Stimulated activated CD4-positive, alpha-beta T cell treated with anti-CD3 and anti-CD28 coated beads, Interleukin-12 subunit alpha, Interleukin-12 subunit beta, amount 100 ng/mL, for 4 hours (primary cell): ENCODE results near the gene DBN1.
A peak's percentile ranks its signal among the peaks of the same experiment; 100 is the strongest.

Experiments used
- DNase-seq: peaks from one replicate; pipeline ENCODE4 v3.0.0-alpha.2; 2020

Gene DBN1

GRCh38 chr5:177440990-177441780, 32.2 kb downstream of the DBN1 start:
- DNase-seq, result no peak

GRCh38 chr5:177440211-177440989, 33.0 kb downstream of the DBN1 start:
- DNase-seq, result no peak

DNA sequence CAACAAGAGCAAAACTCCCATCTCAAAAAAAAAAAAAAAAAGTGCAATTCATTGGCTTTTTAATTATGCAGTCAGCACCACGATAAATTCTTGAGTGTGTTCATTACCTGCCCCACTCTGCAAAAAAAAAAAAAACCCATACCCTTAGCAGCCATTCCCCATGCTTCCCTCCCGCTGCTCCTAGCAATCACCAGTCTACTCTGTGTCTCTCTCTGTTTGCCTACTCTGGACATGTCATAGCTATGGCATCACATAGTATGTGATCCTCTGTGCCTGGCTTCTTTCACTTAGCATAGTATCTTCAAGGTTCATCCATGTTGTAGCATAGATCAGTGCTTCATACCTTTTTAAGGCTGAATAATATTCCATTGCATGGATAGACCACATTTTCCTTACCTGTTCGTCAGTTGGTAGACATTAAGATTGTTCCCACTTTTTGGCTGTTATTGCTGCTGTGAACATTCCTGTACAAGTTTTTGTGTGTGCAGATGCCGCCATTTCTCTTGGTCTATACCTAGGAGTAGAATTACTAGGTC, 33.8 kb downstream of the DBN1 start:
- DNase-seq, result no peak

- DNase-seq, result no peak
Measured at GRCh38 chr5:177438468-177438867, 35.0 kb downstream of the DBN1 start.

DNA sequence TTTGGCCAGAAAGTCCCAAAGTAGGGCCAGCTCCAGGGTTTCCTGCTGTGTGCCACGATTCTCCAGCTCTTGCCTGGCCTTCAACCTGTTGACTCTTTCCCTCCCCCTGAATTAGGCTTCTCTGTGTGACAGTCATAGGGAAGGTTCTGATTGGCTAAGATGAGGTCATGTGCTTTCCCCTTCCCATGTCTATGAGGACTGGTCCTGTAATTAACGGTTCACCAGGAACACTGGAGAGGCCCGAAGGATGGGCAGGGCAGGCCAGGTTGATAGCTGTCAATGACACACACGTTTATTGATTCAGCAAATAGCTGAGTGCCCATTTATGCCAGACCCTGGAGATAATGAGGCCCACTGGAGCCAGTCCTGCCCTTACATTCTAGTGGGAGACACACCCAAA, 35.8 kb downstream of the DBN1 start:
- DNase-seq, result no peak

- DNase-seq, result no peak
Measured at GRCh38 chr5:177435847-177436536, 37.4 kb downstream of the DBN1 start.

GRCh38 chr5:177434942-177435738, 38.3 kb downstream of the DBN1 start:
- DNase-seq, result no peak

DNA sequence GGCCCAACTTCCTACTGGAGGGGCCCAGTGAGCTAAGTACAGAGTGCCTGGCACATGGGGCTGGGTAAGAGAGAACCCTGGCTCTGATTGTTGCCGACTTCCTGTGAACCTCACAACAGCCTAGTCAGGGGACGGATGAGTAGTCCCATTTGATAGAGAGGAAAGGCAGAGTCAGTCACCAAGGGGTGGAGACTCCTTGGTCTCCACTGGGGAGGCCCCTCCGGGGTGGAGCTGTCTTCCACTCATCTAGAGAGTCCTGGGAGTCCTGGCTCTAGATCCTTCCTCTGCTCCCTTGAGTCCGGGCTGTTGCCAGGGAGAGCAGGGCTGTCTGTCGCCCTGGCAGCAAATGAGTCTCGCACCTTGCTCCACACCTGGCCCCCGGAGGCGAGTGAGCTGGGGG, 39.0 kb downstream of the DBN1 start:
- DNase-seq, result no peak

DNA sequence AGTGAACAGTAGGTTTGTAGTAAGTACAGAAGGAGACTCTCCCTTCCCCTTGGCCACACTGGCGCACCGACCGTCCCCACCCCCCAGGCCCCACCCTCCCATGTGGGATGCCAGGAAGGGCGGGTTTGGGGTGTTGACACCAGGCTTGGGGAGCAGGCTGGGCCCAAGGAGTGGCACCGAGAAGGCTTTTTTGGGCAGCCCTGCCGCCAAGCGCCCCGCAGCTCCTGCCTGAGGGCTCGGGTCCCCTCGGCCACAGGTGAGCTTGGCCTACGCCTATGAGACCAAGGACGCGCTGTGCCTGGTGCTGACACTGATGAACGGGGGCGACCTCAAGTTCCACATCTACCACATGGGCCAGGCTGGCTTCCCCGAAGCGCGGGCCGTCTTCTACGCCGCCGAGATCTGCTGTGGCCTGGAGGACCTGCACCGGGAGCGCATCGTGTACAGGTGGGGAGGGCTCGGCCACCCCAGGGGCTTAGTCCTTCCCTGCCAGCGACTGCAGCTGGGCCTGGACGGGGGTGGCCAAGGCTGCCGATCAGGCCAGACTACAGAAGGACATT, 39.7 kb downstream of the DBN1 start:
- no peak for DNase-seq

DNA sequence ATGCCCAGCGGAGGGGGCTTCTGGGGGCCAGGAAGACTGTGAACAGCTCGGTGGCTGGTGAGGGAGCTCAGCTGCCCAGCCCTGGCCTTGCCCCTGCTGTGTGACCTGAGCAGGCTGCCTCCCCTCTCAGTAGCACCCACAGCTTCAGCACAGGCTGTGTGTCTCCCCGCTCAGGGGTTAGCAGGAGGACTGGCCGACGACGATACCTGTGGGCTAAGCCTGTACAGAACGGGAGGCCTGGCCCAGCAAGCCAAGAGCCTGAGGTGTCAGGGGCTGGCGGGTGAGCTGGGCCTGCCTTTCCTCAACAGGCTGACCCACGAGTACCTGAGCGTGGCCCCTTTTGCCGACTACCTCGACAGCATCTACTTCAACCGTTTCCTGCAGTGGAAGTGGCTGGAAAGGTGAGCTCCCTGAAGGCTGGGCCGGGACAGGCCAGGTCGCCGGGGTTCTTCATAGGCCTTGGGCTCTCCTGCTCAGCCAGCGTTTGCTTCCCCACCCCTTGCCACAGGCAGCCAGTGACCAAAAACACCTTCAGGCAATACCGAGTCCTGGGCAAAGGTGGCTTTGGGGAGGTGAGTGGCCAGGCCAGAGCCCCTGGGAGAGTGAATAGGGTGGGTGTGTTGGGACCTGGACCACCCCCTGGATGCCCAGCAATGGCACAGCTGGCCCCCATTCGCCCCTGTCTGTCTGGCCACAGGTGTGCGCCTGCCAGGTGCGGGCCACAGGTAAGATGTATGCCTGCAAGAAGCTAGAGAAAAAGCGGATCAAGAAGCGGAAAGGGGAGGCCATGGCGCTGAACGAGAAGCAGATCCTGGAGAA, 40.4 kb downstream of the DBN1 start:
- no peak for DNase-seq

DNA sequence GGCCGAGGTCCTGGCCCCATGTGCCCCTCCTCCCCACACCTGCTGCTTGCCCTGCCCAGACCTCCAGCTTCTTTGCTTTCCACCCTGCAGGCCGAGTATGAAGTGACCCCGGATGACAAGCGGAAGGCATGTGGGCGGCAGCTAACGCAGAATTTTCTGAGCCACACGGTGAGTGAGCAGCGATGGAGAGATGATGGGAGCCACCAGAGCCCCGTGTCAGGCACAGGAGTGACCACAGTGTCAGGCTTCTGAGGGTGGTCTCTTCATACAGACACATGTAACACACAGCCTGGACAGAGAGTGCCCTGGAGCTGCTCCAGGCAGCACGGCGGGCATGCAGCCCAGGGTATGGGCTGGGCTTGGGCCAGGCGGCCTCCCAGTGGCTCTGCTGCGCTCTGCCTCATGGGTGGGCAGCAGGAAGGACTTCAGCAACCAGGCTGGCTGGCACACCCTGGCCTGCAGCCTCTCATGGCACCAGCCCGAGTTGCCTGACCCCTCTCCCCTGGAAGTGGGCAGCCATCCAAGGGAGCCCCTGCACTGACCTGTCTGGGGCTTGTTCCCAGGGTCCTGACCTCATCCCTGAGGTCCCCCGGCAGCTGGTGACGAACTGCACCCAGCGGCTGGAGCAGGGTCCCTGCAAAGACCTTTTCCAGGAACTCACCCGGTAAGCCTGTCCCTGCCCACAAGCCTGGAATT, 41.1 kb downstream of the DBN1 start:
- no peak for DNase-seq

GRCh38 chr5:177431317-177432142, 41.9 kb downstream of the DBN1 start:
- peak; percentile 58 for DNase-seq

GRCh38 chr5:177430972-177431316, 42.5 kb downstream of the DBN1 start:
- no peak for DNase-seq

DNA sequence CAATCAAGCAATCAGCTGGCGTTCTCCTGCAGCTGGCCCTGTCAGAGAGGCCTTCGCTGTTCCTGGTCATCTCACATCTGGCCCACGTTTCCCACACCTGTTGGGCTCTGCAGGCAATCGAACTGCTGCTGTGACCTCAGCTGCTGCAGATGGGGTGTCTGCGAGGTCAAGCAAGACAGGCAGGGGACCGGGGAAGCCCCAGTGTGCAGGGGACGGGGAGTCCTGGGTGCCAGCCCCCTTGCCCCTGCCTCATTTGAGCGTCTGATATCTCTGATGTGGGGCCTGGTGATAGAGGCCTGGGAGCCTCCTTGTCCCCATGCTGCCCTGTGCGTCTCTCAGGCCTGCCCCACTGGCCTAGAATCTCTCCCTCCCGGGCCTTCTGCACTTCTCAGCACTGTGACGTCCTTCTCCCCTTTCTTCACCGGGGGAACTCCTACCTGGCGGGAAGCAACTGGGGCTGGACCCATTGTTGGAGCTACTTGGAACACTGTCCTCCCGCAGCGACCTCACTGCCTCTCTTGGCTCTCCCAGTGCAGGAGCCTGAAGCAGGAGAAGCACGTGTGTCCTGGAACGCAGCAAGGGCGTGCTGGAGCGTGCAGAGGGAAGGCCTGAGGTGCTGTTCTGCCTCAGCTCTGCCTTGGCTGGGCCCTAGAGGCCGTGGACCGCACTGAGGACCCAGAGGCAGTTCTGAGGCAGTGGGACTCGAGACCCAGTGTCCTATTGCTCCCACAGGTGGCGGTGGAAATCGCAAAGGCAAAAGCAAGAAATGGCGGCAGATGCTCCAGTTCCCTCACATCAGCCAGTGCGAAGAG, 43.1 kb downstream of the DBN1 start:
- DNase-seq, result no peak

- DNase-seq, result peak; percentile 79
Measured at GRCh38 chr5:177429248-177430040, 44.0 kb downstream of the DBN1 start.

- no peak for DNase-seq
Measured at GRCh38 chr5:177428574-177429217, 44.7 kb downstream of the DBN1 start.

DNA sequence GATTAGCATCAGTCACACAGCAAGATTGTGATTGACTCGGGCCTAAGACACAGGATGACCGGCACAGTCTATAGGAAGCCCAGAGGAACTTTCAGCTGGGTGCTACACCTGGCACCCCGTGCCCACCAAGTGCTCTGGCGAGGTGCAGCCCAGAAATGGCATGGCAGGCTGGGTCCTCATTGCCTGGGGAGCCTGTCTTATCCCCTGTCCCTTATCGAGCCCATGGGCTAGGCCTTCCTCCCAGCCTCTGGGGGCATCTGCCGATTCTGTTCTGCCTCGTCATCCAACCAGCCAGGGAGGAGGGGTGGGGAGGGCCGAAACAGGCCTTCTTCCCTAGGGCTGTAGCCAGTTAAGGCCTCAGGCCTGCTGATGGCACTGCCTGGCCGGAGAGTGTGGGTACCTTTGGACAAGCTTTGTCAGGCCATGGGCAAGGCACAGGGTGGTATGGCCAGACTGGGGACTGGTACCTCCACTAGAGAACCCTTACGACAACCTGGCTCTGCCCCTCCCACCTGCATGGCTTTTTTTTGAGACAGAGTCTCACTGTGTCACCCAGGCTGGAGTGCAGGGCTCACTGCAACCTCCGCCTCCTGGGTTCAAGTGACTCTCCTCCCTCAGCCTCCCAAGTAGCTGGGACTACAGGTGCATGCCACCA, 45.4 kb downstream of the DBN1 start:
- DNase-seq, result no peak
